ENCODE results near the gene GPC1.

DNA sequence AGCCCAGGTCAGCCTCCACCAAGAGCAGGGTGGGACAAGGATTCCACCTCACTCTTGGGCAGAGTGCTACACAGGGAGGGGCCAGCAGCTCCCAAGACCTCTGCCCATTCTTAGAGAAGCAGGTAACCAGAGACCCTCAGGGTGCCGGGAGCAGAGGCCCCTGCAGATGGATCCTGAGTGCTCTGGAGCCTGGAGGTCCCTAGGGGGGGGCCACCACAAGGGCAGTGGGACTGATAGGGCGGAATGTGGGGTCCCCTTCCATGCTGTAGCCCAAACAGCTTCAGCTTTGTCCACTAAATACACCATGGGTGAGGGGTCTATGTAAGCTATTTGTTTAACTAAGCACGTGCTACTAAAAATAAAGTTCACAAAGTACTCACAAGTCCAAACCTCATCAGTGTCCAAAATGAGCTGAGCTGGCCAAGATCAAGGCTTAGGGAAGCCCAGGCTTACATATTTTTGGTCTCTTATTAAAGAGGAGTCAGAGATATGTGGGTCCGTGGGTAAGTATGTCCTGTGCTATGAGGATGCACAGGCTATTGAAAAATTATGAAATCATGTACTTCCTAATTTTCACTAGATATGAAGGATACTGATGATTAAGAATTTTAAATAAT, 21.5 kb upstream of the GPC1 start:
- TF ChIP-seq EZH2phosphoT487 (IDR thresholded peaks at IDR 0.05; ENCODE audit: unreplicated experiment) (no peak), STAT1 (IDR thresholded peaks at IDR 0.05; ENCODE audit: unreplicated experiment) (no peak), EZH2 (IDR thresholded peaks at IDR 0.05; ENCODE audit: low read depth, unreplicated experiment) (no peak), POLR2AphosphoS5 (IDR thresholded peaks at IDR 0.05; ENCODE audit: low read depth) (no peak), JUNB (IDR thresholded peaks at IDR 0.05; ENCODE audit: unreplicated experiment) (no peak), ZNF331 (CRISPR knock-in tag; IDR thresholded peaks at IDR 0.05; ENCODE audit: low read depth) (no peak)
- TF ChIP-seq, protein P1, sequence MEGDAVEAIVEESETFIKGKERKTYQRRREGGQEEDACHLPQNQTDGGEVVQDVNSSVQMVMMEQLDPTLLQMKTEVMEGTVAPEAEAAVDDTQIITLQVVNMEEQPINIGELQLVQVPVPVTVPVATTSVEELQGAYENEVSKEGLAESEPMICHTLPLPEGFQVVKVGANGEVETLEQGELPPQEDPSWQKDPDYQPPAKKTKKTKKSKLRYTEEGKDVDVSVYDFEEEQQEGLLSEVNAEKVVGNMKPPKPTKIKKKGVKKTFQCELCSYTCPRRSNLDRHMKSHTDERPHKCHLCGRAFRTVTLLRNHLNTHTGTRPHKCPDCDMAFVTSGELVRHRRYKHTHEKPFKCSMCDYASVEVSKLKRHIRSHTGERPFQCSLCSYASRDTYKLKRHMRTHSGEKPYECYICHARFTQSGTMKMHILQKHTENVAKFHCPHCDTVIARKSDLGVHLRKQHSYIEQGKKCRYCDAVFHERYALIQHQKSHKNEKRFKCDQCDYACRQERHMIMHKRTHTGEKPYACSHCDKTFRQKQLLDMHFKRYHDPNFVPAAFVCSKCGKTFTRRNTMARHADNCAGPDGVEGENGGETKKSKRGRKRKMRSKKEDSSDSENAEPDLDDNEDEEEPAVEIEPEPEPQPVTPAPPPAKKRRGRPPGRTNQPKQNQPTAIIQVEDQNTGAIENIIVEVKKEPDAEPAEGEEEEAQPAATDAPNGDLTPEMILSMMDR (conservative IDR thresholded peaks at IDR 0.05; ENCODE audit: low read depth in 2 of 2): no peak
- TF ChIP-seq, protein P2, sequence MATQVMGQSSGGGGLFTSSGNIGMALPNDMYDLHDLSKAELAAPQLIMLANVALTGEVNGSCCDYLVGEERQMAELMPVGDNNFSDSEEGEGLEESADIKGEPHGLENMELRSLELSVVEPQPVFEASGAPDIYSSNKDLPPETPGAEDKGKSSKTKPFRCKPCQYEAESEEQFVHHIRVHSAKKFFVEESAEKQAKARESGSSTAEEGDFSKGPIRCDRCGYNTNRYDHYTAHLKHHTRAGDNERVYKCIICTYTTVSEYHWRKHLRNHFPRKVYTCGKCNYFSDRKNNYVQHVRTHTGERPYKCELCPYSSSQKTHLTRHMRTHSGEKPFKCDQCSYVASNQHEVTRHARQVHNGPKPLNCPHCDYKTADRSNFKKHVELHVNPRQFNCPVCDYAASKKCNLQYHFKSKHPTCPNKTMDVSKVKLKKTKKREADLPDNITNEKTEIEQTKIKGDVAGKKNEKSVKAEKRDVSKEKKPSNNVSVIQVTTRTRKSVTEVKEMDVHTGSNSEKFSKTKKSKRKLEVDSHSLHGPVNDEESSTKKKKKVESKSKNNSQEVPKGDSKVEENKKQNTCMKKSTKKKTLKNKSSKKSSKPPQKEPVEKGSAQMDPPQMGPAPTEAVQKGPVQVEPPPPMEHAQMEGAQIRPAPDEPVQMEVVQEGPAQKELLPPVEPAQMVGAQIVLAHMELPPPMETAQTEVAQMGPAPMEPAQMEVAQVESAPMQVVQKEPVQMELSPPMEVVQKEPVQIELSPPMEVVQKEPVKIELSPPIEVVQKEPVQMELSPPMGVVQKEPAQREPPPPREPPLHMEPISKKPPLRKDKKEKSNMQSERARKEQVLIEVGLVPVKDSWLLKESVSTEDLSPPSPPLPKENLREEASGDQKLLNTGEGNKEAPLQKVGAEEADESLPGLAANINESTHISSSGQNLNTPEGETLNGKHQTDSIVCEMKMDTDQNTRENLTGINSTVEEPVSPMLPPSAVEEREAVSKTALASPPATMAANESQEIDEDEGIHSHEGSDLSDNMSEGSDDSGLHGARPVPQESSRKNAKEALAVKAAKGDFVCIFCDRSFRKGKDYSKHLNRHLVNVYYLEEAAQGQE (IDR thresholded peaks at IDR 0.05; ENCODE audit: unreplicated experiment): no peak
- TF ChIP-seq, protein P3, sequence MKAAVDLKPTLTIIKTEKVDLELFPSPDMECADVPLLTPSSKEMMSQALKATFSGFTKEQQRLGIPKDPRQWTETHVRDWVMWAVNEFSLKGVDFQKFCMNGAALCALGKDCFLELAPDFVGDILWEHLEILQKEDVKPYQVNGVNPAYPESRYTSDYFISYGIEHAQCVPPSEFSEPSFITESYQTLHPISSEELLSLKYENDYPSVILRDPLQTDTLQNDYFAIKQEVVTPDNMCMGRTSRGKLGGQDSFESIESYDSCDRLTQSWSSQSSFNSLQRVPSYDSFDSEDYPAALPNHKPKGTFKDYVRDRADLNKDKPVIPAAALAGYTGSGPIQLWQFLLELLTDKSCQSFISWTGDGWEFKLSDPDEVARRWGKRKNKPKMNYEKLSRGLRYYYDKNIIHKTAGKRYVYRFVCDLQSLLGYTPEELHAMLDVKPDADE (IDR thresholded peaks at IDR 0.05): no peak
